HG03139 (cell line): ENCODE measurements around the gene STK10.

Experiments used
- ATAC-seq: cut with Tn5 transposase; IDR thresholded peaks from one replicate; pipeline ENCODE4 v1.9.1; 2021; ENCODE audit not compliant: unreplicated experiment

Gene STK10

GRCh38 chr5:172189693-172190296 lies 1.8 kb upstream of the STK10 start:
- ATAC-seq = no peak

DNA sequence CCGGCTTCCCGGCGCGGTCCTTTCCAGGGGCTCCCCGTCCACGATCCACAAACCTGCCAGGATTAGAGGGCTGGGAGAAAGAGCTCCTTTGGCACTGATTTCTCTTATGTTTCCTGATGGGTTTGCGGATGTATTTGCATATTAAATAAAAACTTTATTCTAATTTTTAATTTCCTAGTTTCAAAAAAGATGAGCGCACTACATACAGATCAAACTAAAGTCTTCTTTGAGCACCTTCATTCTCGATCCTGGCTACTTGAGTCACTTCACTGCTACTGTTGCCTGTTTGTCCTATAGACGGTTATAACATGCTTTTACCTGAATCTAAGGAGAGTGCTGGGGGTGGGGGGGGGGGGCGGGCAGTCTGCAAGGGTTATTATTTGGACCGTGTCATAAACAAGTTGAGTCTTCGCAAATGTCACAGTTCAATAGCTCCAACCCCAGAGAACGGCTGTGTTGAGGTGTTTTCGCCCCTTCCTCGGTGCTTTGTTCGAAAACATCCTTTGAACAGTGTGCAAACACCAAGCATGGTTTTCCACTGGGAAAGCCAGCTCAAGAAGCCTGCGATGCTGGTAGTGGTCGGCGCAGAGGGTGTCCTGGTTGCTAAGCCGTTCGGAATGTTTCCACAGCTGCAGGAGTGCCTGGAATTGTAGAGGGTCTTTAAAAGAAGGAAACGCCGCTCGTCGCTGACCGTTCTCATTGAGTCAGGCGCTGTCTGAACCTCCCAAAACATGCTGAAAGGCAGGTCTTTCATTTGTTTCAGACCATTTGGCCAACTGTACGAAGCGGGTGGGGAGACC lies 1.1 kb upstream of the STK10 start:
- ATAC-seq = no peak

DNA sequence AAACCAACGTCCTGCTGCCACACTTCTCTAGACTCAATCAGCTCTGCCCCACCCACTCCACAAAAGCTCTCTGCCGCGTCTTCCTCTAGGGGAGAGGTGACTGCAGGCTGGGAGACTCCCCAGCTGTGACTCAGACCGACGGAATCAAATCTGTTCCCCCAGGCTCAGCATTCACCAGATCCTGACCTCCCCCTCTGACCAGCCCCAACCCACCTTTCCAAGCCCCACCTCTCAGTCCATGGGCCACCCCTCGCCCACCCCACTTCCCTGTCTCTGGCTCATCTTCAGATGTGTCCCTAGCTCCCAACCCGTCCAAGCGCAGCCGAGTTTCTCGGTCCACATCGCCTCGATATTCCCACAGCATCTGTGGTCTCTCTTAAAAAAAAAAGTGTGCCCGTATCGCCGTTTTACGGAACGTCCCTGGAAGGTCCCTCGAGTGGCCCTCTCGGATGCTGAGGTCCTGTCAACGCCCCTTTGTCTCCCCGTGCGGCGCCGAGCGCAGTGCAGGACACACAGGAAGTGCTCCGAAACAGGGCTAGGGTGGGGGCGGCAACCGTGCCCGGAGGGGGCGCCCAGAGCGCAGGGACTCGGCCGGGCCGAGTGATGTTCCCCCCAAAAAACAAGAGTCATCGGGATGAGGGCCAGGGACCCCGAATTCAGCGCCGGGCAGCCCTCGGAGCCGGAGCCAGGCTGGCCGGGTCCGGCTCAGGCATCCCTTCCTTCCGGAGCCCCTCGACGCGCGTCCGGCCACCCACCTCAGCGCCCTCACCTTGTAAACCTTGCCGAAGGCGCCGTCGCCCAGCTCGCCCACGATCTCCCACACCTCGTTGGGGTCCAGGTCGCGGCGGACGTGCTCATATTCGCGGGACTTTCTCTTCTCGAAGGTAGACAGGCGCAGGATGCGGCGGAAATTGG lies 649 bp downstream of the STK10 start:
- peak; percentile 25 for ATAC-seq

GRCh38 chr5:172186114-172186695 lies 1.8 kb downstream of the STK10 start:
- no peak for ATAC-seq

DNA sequence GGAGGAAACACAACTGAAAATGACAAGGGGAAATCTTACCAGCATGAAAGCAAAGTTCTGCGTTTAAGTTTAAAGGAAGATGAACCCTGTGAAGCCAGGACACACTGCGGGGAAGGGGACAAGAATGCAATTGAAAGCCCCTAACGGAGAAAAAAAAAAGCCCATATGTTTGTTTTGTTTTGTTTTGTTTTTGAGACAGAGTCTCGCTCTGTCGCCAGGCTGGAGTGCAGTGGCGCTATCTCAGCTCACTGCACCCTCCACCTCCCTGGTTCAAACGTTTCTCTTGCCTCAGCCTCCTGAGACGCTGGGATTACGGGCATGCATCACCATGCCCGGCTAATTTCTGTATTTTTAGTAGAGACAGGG lies 2.9 kb downstream of the STK10 start:
- ATAC-seq = no peak

DNA sequence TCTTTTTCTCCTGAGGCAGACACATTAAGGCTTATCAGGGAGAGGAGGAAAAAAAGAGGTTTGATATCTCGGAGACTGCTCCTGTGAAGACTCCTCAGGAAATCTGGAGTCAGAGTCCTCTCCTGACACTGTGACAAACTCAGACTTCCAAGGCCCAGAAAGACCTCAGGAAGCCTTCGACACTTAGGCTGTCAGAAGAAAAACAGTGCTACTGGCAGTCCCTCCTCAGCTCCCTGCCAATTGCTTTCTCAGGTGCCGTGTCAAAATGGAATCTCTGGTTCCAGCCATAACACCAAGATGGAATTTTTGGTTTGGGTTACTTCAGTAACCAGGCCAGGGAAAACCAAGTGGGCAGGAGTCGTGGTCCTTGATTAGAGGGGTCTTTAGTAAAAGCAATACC lies 4.1 kb downstream of the STK10 start:
- ATAC-seq = no peak

GRCh38 chr5:172182291-172182690 lies 5.7 kb downstream of the STK10 start:
- no peak for ATAC-seq

DNA sequence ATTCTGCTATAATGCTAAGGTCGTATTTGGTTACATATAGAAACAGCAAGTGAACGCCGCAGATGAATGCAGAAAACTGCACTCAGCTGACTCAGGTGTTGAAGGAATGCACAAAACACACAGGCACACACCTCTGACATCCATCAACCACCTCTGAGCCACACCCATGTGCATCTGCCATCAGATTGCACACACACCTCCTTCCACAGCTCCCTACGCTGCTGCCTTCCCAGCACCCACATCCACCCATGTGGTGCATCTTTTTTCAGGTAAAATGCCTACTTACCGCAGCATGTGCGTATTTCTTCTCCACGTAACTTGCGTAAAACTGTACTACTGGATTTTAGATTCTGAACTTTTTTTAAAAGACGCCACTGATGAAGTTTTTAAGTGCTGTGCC lies 7.1 kb downstream of the STK10 start:
- ATAC-seq = no peak

GRCh38 chr5:172178991-172179989 lies 8.7 kb downstream of the STK10 start:
- peak; percentile 33 for ATAC-seq

- no peak for ATAC-seq
These were observed 9.6 kb downstream of the STK10 start for GRCh38 chr5:172178301-172178987.

GRCh38 chr5:172177176-172177575 lies 10.8 kb downstream of the STK10 start:
- no peak for ATAC-seq

DNA sequence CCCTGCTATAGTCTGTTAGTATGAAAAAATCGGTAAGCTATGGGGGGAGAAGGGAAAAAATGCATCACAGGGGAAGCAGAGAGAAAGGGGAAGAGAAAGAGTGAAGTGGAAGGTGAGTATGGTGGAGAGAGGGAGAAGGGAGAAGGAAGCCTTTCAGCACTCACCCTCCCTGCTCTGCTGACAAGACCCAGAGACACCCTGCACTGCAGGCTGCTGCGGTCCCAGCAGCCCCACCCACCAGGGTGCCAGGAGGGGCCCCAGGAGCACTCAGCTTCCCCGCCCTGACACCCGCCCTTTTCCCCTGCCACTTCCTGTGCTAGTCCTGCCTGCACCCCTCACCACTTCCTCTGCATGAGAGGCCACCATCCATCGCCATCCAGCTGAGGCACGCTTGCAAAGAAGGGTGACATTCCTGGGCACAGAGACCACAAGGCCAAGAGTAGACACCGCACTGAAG lies 12.7 kb downstream of the STK10 start:
- peak; percentile 50 for ATAC-seq

- ATAC-seq = no peak
These were observed 14.4 kb downstream of the STK10 start for GRCh38 chr5:172173564-172174153.

DNA sequence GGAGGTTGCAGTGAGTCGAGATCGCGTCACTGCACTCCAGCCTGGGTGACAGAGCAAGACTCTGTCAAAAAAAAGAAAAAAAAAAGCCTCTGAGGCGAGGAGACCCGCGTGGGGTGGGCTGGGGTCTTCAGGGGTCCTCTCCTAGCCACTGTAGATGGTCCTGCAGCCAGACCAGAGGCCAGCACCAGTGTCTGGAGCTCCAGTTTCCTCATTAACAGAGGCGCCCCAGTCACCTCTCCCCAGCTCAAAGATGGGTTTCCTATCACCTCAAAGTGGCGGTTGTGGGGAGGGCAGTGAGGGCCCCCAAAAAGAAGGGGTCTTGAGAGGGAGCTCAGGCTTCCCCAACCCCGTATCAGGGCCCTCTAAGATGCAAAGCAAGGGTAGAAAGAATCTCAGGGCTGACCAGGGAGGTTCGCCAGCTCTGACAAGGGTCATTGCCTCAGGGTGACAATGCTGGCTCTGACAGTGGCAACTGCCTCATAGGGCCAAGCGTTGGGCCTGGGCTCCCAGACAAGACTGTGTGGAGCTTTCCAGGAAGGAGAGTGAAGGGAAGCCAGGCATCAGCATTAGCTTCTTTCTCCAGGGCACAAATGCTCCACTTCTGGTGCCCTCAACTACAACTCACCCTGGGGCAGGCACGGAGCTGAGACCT lies 15.0 kb downstream of the STK10 start:
- no peak for ATAC-seq

GRCh38 chr5:172171118-172171517 lies 16.9 kb downstream of the STK10 start:
- ATAC-seq = no peak

GRCh38 chr5:172170251-172170701 lies 17.7 kb downstream of the STK10 start:
- no peak for ATAC-seq

GRCh38 chr5:172169216-172169615 lies 18.8 kb downstream of the STK10 start:
- ATAC-seq = no peak

DNA sequence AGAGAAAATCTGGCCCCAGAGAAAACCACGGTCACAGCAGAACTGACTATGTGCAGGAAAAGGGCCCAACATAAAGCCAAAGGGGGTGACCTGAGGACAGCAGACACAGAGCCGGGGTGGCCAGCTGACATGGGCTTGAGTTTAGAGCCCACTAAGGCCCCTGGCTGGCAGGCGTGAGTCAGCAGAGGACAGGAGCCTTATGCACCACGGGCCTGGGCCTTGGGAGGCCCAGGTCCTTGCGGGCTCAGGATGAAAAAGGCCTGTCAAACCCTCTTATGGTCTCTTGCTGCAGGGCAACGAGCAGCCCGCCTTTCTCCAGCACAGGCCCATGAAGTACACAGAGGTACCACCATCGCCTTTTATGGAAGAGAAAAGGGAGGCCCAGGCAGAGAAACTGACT lies 19.7 kb downstream of the STK10 start:
- no peak for ATAC-seq
